Heart right ventricle (tissue), 16 donors: ENCODE results near the gene GPHN. TPM values are rescaled to one million over a fixed set of nuclear protein-coding genes. Genes with fewer than 3 reads are reported as not detected.

Experiments
- ATAC-seq, 8 donors: fragments of 200-7000 bp; cut with Tn5 transposase; one replicate each; pipeline ENCODE4 v1.9.1; 2020; ENCODE audit warnings: mild to moderate bottlenecking in 8 of 8, moderate library complexity in 8 of 8, moderate number of reproducible peaks in 1 of 8
- DNase-seq, 2 donors: peaks; one replicate each; pipeline ENCODE4 v3.0.0-alpha.2; 2020
- H3K27ac ChIP-seq, 10 donors: fragments of 200-600 bp; sonication (generic) in 2 of 10; one replicate each; pipeline versions ENCODE4 v1.5.0 to v1.8.0; 2020 to 2022; ENCODE audit warnings: mild to moderate bottlenecking in 3 of 10
- H3K27me3 ChIP-seq, 7 donors: fragments of 200-600 bp; one replicate each; pipeline ENCODE4 v1.8.0; 2021 to 2022; ENCODE audit warnings: mild to moderate bottlenecking in 2 of 7
- H3K36me3 ChIP-seq, 9 donors: fragments of 200-600 bp; sonication (generic) in 1 of 9; one replicate each; pipeline versions ENCODE4 v1.5.0 to v1.8.0; 2020 to 2022; ENCODE audit warnings: mild to moderate bottlenecking in 2 of 9
- H3K4me1 ChIP-seq, 9 donors: fragments of 200-600 bp; sonication (generic) in 1 of 9; one replicate each; pipeline versions ENCODE4 v1.5.0 to v1.8.0; 2020 to 2022; ENCODE audit warnings: mild to moderate bottlenecking in 4 of 9
- H3K4me3 ChIP-seq, 10 donors: fragments of 200-600 bp; sonication (generic) in 2 of 10; one replicate each; pipeline versions ENCODE4 v1.5.0 to v1.8.0; 2020 to 2022; ENCODE audit warnings: mild to moderate bottlenecking in 7 of 10, moderate library complexity in 2 of 10
- H3K9me3 ChIP-seq, 11 donors: fragments of 200-600 bp in 10 of 11; sonication (generic) in 2 of 11; one replicate each; pipeline versions ENCODE4 v1.5.0 to v1.8.0; 2013 to 2022; ENCODE audit warnings: mild to moderate bottlenecking in 2 of 11, control low read depth in 1 of 11, moderate library complexity in 1 of 11
- WGBS, 2 donors: extraction: QIAGEN DNeasy Blood & Tissue Kit; methylation state at CpG; one replicate each; pipeline ENCODE4 v1.1.7; 2013; ENCODE audit warnings: inconsistent platforms in 1 of 2; 5-methylcytosine and 5-hydroxymethylcytosine counted together
- intact Hi-C, 10 donors: fragments of 100-400 bp; cut with DNase I; formaldehyde crosslinking; loops; one replicate each; pipeline versions ENCODE4 v1.11.1 to v1.14.2; 2022
- polyA plus RNA-seq, 2 donors: library from polyadenylated mRNA; stranded (reverse); fragments of 200-250 nt; gene quantifications; one replicate each; pipeline ENCODE4 v1.2.3, GENCODE V29; 2013
- total RNA-seq, 10 donors: library from RNA; stranded (reverse); fragmentation: NEBNext Ultra II Directional in 3 of 10; extraction: Animal tissue kit (Norgen Biotek cat#: 25700) in 3 of 10; gene quantifications; one replicate each; pipeline versions ENCODE4 v1.2.1 to v1.2.4, GENCODE V29; 2021 to 2023
- TF ChIP-seq, protein P1 (sequence below), 9 donors: fragments of 200-600 bp; sonication (generic) in 2 of 9; IDR thresholded peaks; one replicate each; pipeline versions ENCODE4 v1.5.0 to v1.8.0; 2021 to 2022; ENCODE audit warnings: antibody characterized with exemption in 9 of 9, mild to moderate bottlenecking in 5 of 9, moderate library complexity in 1 of 9
- donor health status: Arrhythmogenic right ventricular cardiomyopathy.
- donor health status: ischemic (EF 13 %, LVEDD 7.1; RV severe dilation, severe dysfunction).
- donor health status: healthy with polysubstance abuse.
- donor health status: DM: no; HTN: yes; CAD: no.
- donor health status: DM: no; HTN: no; CAD: no.
- donor health status: ischemic (EF 25% LVEDD 6.9; RV normal size, moderate dysfunction).
- donor health status: ischemic (EF 25% LVEDD 5.7; RV mildly dilated, moderate dysfunction).
- donor health status: healthy.
- donor health status: DM: yes; HTN: yes; CAD: no.
- donor health status: Ischemic cardiomyopathy.
- donor health status: ischemic (EF 35%, LVEDD 5.7; RV mildly dilated, moderate dysfunction).
- donor health status: nonischemic (EF 11% LVEDD 7.7; RV severe dilation, severe dysfunction).
- donor health status: DM: yes; HTN: yes; CAD: no.
- donor health status: PGD.
- donor health status: ischemic (EF 29% LVEDD 5.4; RV normal size, mild dysfunction).
- donor health status: nonischemic (EF 23%, LVEDD 6.1; RV moderate dilation, normal function).

The GPHN gene
- total and polyA plus RNA-seq, 12 donors = 12.2 to 48.0 (median 32.2) TPM

DNA sequence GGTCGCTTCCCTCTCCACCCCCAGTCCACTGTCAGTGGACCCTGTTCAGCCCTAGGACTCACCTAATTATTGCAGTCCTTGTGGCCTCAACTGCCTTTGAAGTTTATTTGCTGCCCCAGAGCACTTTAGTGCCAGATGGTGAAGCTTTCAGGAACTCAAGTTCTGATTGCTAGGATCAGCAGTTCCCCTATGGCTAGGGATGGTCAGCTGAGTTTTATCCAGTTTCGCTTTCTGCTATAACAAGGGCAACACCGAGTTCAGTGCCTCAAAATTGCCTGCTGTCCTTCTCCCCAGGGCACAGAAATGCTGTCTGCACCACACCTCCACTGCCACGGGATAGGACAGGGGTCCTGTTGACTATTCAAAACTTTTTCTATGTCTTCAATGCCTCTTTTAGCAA lies 295.0 kb downstream of the GPHN start:
- TF ChIP-seq, protein P1, sequence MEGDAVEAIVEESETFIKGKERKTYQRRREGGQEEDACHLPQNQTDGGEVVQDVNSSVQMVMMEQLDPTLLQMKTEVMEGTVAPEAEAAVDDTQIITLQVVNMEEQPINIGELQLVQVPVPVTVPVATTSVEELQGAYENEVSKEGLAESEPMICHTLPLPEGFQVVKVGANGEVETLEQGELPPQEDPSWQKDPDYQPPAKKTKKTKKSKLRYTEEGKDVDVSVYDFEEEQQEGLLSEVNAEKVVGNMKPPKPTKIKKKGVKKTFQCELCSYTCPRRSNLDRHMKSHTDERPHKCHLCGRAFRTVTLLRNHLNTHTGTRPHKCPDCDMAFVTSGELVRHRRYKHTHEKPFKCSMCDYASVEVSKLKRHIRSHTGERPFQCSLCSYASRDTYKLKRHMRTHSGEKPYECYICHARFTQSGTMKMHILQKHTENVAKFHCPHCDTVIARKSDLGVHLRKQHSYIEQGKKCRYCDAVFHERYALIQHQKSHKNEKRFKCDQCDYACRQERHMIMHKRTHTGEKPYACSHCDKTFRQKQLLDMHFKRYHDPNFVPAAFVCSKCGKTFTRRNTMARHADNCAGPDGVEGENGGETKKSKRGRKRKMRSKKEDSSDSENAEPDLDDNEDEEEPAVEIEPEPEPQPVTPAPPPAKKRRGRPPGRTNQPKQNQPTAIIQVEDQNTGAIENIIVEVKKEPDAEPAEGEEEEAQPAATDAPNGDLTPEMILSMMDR (IDR thresholded peaks at IDR 0.05) = no peak
- intact Hi-C loops = no loop called here
- Histone ChIP-seq H3K27me3 (no peaks in the 10 kb centered on the region), H3K4me1 (peaks cover 0 to 8% (median 0%) of the 10 kb centered on the region in 9 donors), H3K36me3 (no peaks in the 10 kb centered on the region), H3K4me3 (no peak overlapping the region), H3K9me3 (peaks cover 0 to 33% (median 10%) of the 10 kb centered on the region in 11 donors), H3K27ac (no peak overlapping the region)
- ATAC-seq (no peak), DNase-seq (no peak)
- 95 to 96% methylated on average over 4 of the region's 4 CpGs for WGBS, 2 donors

DNA sequence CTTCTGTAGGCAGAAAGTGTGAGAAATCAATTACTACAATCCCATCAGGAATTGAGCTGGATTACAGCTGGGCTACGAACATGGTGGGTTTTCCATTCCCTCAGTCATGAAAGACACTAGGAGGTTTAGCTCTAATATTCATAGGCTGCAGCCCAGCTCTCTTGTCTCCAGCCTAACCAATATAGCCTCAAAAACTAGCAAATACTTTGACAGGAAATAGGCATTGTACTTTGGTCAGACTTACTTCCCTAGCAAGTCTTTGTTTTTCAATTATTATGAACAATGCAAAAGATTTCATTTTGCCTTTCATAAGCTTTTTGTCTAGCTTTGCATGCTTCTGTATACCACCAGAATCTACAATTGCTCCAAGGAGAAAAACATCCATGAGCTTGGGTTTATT lies 296.2 kb downstream of the GPHN start:
- Histone ChIP-seq H3K9me3 (peaks cover 0 to 33% (median 10%) of the 10 kb centered on the region in 11 donors), H3K4me3 (no peak overlapping the region), H3K27me3 (no peaks in the 10 kb centered on the region), H3K27ac (no peak overlapping the region), H3K4me1 (peaks cover 0 to 8% (median 0%) of the 10 kb centered on the region in 9 donors), H3K36me3 (no peaks in the 10 kb centered on the region)
- WGBS, 2 donors = 69 to 86% methylated on average over 1 of the region's 1 CpG
- TF ChIP-seq, protein P1 (IDR thresholded peaks at IDR 0.05) = no peak
- intact Hi-C loops = no loop called here
- ATAC-seq (no peak), DNase-seq (no peak)

DNA sequence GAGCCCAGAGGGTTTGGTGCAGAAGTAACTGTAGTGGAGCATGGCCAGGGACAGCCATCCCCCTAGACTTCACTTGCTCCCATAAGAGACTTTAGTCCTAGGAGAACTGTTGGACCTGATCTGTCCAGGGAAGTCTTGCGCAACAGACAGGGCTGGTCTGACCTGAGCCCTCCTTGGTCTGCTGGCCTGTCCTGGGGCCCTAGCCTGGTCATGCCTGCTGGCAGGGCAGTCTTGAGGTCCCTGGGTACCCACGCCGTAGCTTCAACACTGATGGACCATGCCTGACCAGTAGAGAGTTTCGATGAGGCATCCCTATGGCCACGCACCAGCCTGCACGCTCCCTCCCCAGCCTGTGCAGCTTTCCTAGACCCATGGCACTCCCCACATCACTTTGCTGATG lies 305.7 kb downstream of the GPHN start:
- Histone ChIP-seq H3K27ac (no peak overlapping the region), H3K9me3 (peaks cover 0 to 32% (median 22%) of the 10 kb centered on the region in 11 donors), H3K36me3 (peaks cover 0 to 29% (median 12%) of the 10 kb centered on the region in 9 donors), H3K4me3 (no peak overlapping the region), H3K4me1 (peaks cover 0 to 7% (median 0%) of the 10 kb centered on the region in 9 donors), H3K27me3 (no peaks in the 10 kb centered on the region)
- TF ChIP-seq, protein P1 (IDR thresholded peaks at IDR 0.05) = no peak
- intact Hi-C loops = no loop called here
- WGBS, 2 donors = 90 to 100% methylated on average over 6 of the region's 6 CpGs
- DNase-seq (no peak), ATAC-seq (no peak)

DNA sequence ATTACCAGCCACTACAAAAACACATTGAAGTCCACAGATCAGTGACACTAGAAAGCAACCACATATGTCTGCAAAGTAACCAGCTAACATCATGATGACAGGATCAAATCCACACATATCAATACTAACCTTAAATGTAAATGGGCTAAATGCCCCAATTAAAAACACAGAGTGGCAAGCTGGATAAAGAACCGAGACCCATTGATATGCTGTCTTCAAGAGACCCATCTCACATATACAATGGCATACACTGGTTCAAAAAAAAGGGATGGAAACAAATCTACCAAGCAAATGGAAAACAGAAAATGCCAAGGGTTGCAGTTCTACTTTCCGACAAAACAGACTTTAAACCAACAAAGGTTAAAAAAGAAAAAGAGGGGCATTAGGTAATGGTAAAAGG lies 307.7 kb downstream of the GPHN start:
- ATAC-seq = no peak
- no peak for DNase-seq
- H3K4me3 ChIP-seq = no peak overlapping the region

More for the DNA sequence above, 307.7 kb downstream of the GPHN start:
- 95 to 100% methylated on average over 2 of the region's 2 CpGs for WGBS, 2 donors
- TF ChIP-seq, protein P1 (IDR thresholded peaks at IDR 0.05) = no peak
- Histone ChIP-seq H3K36me3 (peaks cover 0 to 29% (median 12%) of the 10 kb centered on the region in 9 donors), H3K27ac (no peak overlapping the region), H3K9me3 (peaks cover 0 to 35% (median 22%) of the 10 kb centered on the region in 11 donors), H3K4me1 (peaks cover 0 to 7% (median 0%) of the 10 kb centered on the region in 9 donors), H3K27me3 (no peaks in the 10 kb centered on the region)
- intact Hi-C loops = no loop called here
